GM12878 (cell line): Measurements from ENCODE around the gene SLC25A42. TPM values are rescaled to one million over a fixed set of nuclear protein-coding genes. Genes with fewer than 3 reads are reported as not detected.

Experiments used
- ATAC-seq: fragments of 200-7000 bp; cut with Tn5 transposase; 3 replicates; pipeline ENCODE4 v1.9.1; 2020; ENCODE audit warnings: mild to moderate bottlenecking, moderate library complexity
- BruUV-seq: library from RNA; stranded (reverse); fragments of 400-500 nt; replicated peaks from 2 replicates; lab custom pipeline; 2021; lab: Mats Ljungman, UMichigan
- CTCF ChIA-PET: fragments of 300-600 bp; sonication (Branson Sonifier 250); formaldehyde crosslinking; extraction: SDS; loops from one replicate; lab custom pipeline; 2021; ENCODE audit warnings: inconsistent platforms; lab: Yijun Ruan, JAX
- POLR2A ChIA-PET: fragments of 350-600 bp; formaldehyde crosslinking; extraction: SDS; loops from one replicate; lab custom pipeline; 2021; ENCODE audit warnings: inconsistent platforms; lab: Charles Lee
- RAD21 ChIA-PET: fragments of 300-600 bp; sonication (Branson Sonifier 250); formaldehyde crosslinking; loops from one replicate; lab custom pipeline; 2023; ENCODE audit warnings: antibody characterized with exemption; ENCODE audit not compliant: unreplicated experiment; lab: Charles Lee
- SMC1A ChIA-PET: fragments of 300-600 bp; sonication (Branson Sonifier 250); formaldehyde crosslinking; loops from one replicate; lab custom pipeline; 2023; ENCODE audit not compliant: unreplicated experiment, uncharacterized antibody; lab: Charles Lee
- DNase-seq: peaks from one replicate; pipeline ENCODE4 v3.0.0-alpha.2; 2011; ENCODE audit warnings: low read depth, low spot score
- FAIRE-seq: peaks from 3 replicates; lab custom pipeline; 2011; peaks lifted over from hg19 to GRCh38; lab: Jason Lieb, UNC
- H2AFZ ChIP-seq: 2 replicates; pipeline ENCODE4 v1.6.0; 2011; ENCODE audit warnings: low read depth, low read length, control low read depth; ENCODE audit not compliant: control insufficient read depth
- H3K27ac ChIP-seq: 2 replicates; pipeline ENCODE4 v1.5.1; 2011; ENCODE audit warnings: control low read depth; ENCODE audit not compliant: control insufficient read depth, insufficient read depth
- H3K27me3 ChIP-seq, 2 experiments: replicated peaks in 1 of 2; 2 replicates each; pipeline versions ENCODE4 v1.6.0 to v1.6.1; 2011; ENCODE audit warnings: low read length in 1 of 2; ENCODE audit not compliant: control insufficient read depth in 2 of 2, insufficient read depth in 2 of 2
- H3K36me3 ChIP-seq, 2 experiments: 2 replicates each; pipeline ENCODE4 v1.5.1; 2011; ENCODE audit warnings: low read length in 1 of 2; ENCODE audit not compliant: control insufficient read depth in 2 of 2, insufficient read depth in 2 of 2
- H3K4me1 ChIP-seq: 2 replicates; pipeline ENCODE4 v1.6.1; 2011; ENCODE audit warnings: mild to moderate bottlenecking, low read length, moderate library complexity, mixed read lengths; ENCODE audit not compliant: control insufficient read depth, insufficient read depth
- H3K4me2 ChIP-seq: 2 replicates; pipeline ENCODE4 v1.6.0; 2011; ENCODE audit warnings: control low read depth; ENCODE audit not compliant: control insufficient read depth, insufficient read depth
- H3K4me3 ChIP-seq: fragments of 200-600 bp; sonication (generic); 2 replicates; pipeline ENCODE4 v1.5.1; 2016
- H3K79me2 ChIP-seq: 2 replicates; pipeline ENCODE4 v1.6.0; 2011; ENCODE audit warnings: low read length; ENCODE audit not compliant: control insufficient read depth, insufficient read depth
- H3K9ac ChIP-seq: 2 replicates; pipeline ENCODE4 v1.8.0; 2011; ENCODE audit warnings: low read length, control low read depth, mixed read lengths; ENCODE audit not compliant: control insufficient read depth, insufficient read depth
- H3K9me3 ChIP-seq: replicated peaks from 3 replicates; pipeline ENCODE4 v1.5.1; 2011; ENCODE audit warnings: mild to moderate bottlenecking, low read length; ENCODE audit not compliant: control insufficient read depth, insufficient read depth
- H4K20me1 ChIP-seq: 2 replicates; pipeline ENCODE4 v1.6.0; 2011; ENCODE audit not compliant: control insufficient read depth, insufficient read depth
- BCL3 ChIP-seq: IDR thresholded peaks from 2 replicates; pipeline ENCODE4 v1.6.1; 2011; ENCODE audit warnings: borderline replicate concordance, low read depth, mild to moderate bottlenecking, moderate library complexity, low read length; ENCODE audit not compliant: insufficient read depth, poor library complexity, severe bottlenecking
- CBFB ChIP-seq: IDR thresholded peaks from 2 replicates; pipeline ENCODE4 v1.6.1; 2016; ENCODE audit warnings: antibody characterized with exemption, low read depth
- CHD2 ChIP-seq: IDR thresholded peaks from 2 replicates; pipeline ENCODE4 v1.6.1; 2011; ENCODE audit warnings: low read depth, low read length, improper control_type of control experiment, borderline replicate concordance
- CTCF ChIP-seq, 3 experiments: IDR thresholded peaks in 2 of 3; conservative IDR thresholded peaks in 1 of 3; 2 replicates each; pipeline ENCODE4 v1.5.1; 2011; ENCODE audit warnings: low read depth in 3 of 3, low read length in 3 of 3, mild to moderate bottlenecking in 3 of 3, control low read depth in 2 of 3, moderate library complexity in 2 of 3, inconsistent platforms in 1 of 3, mixed read lengths in 1 of 3; ENCODE audit not compliant: control insufficient read depth in 2 of 3, insufficient read depth in 1 of 3; ENCODE audit errors: extremely low read depth in 1 of 3
- HDAC2 ChIP-seq: fragments of 200-600 bp; sonication (generic); IDR thresholded peaks from 2 replicates; pipeline ENCODE4 v1.6.1; 2017
- MXI1 ChIP-seq: fragments of 150-350 bp; IDR thresholded peaks from 2 replicates; pipeline ENCODE4 v1.6.1; 2011; ENCODE audit warnings: low read depth, mild to moderate bottlenecking, inconsistent platforms, low read length, improper control_type of control experiment
- NR2C2 ChIP-seq: IDR thresholded peaks from 2 replicates; pipeline ENCODE4 v1.6.1; 2011; ENCODE audit warnings: borderline replicate concordance, low read depth; ENCODE audit not compliant: control insufficient read depth, insufficient read length
- PAX5 ChIP-seq: IDR thresholded peaks from 2 replicates; pipeline ENCODE4 v1.6.1; 2011; ENCODE audit warnings: low read depth, low read length, borderline replicate concordance
- POU2F2 ChIP-seq: IDR thresholded peaks from 3 replicates; pipeline ENCODE4 v1.6.1; 2011; ENCODE audit warnings: low read depth, mild to moderate bottlenecking, low read length, borderline replicate concordance
- SKIL ChIP-seq: fragments of 450-650 bp; IDR thresholded peaks from 2 replicates; pipeline ENCODE4 v1.6.1; 2017; ENCODE audit warnings: mild to moderate bottlenecking, low read depth, inconsistent platforms; ENCODE audit not compliant: poor library complexity, severe bottlenecking
- ZNF622 ChIP-seq: fragments of 450-650 bp; IDR thresholded peaks from 2 replicates; pipeline ENCODE4 v1.6.1; 2017; ENCODE audit warnings: mild to moderate bottlenecking, inconsistent platforms
- WGBS: methylation state at CpG from one replicate; pipeline ENCODE4 v1.1.6; 2016; ENCODE audit warnings: low lambda C conversion rate; ENCODE audit not compliant: insufficient replicate concordance, insufficient coverage; ENCODE audit errors: missing lambda C conversion rate; 5-methylcytosine and 5-hydroxymethylcytosine counted together
- in situ Hi-C: fragments of 300-500 bp; cut with MboI; formaldehyde crosslinking; loops from 9 replicates; pipeline ENCODE4 v1.14.3; 2018; ENCODE audit warnings: mixed read lengths
- intact Hi-C: fragments of 100-400 bp; cut with micrococcal nuclease; formaldehyde crosslinking; loops from one replicate; pipeline ENCODE4 v1.14.2; 2022; ENCODE audit not compliant: unreplicated experiment
- polyA plus RNA-seq, 11 experiments: library from polyadenylated mRNA; depleted of rRNA in 4 of 11; unstranded in 6 of 11; stranded (reverse) in 5 of 11; fragments of >200 nt; fragmentation: Nextera tagmentation in 4 of 11; fragmentation: Illumina TruSeq in 1 of 11; extraction: Ambion mirVana in 4 of 11; extraction: Trizol in 1 of 11; gene quantifications; 1 replicate in 1 of 11; 2 replicates in 10 of 11; pipeline versions ENCODE4 v1.2.1 to v1.2.3, GENCODE V29; 2011 to 2016; ENCODE audit warnings: inconsistent platforms in 2 of 11, missing spikeins in 2 of 11, low read depth in 1 of 11
- total RNA-seq, 4 experiments: library from RNA; depleted of rRNA in 3 of 4; stranded (reverse); fragments of >200 nt in 3 of 4; fragmentation: Illumina TruSeq in 1 of 4; extraction: Trizol in 1 of 4; gene quantifications; 2 replicates each; pipeline versions ENCODE4 v1.2.1 to v1.2.3, GENCODE V29; 2013 to 2021

Gene SLC25A42
- total and polyA plus RNA-seq, 10 of the 15 experiments (the other 5 are each of a cell fraction or from before 2014, with no cell fraction given), result 0.24 to 19.2 (median 9.6) TPM

- TF ChIP-seq PAX5, result no peak
- no peak for TF ChIP-seq CTCF (IDR thresholded peaks at IDR 0.05 in 2 of 3, conservative IDR thresholded peaks at IDR 0.05 in 1 of 3; ENCODE audit: control insufficient read depth in 2 of 3, extremely low read depth in 1 of 3, insufficient read depth in 1 of 3, low read depth in 3 of 3, low read length in 3 of 3)
- no peak for TF ChIP-seq POU2F2
- TF ChIP-seq MXI1, result no peak
- no peak for TF ChIP-seq CBFB
- TF ChIP-seq NR2C2, result no peak
- TF ChIP-seq SKIL, result no peak
- TF ChIP-seq ZNF622, result no peak
- TF ChIP-seq CHD2, result no peak
Measured at GRCh38 chr19:19077103-19077502, 13.3 kb downstream of the SLC25A42 start (continued).

GRCh38 chr19:19078801-19079200 is 15.0 kb downstream of the SLC25A42 start:
- Histone ChIP-seq H3K4me1 (no peaks in the 10 kb centered on the region), H3K36me3 (no peaks in the 10 kb centered on the region; a peak in 2 of 4 replicates), H4K20me1 (0 out of 2 replicates have a peak, but pooled peaks cover 3% of the 10 kb centered on the region), H3K4me3 (no peak overlapping the region), H3K27me3 (no peaks in the 10 kb centered on the region), H3K79me2 (no peaks in the 10 kb centered on the region), H3K27ac (no peak overlapping the region), H3K9ac (no peak overlapping the region), H3K9me3 (no peaks in the 10 kb centered on the region), H3K4me2 (no peak overlapping the region), H2AFZ (no peak overlapping the region)
- CTCF ChIA-PET, result interaction anchor here (1.4 kb wide), 1 partner anchor 11 kb away, joined by 3 read pairs; no protein-coding TSS in a partner anchor
- no TSS peak for BruUV-seq
- DNase-seq (no peak), ATAC-seq (no peak), FAIRE-seq (no peak)
- intact Hi-C loops (no loop called here), in situ Hi-C loops (no loop called here)
- WGBS, result 95% methylated on average over 6 of the region's 6 CpGs
- SMC1A ChIA-PET, result no interaction called here
- peak; percentile 30 for TF ChIP-seq BCL3
- TF ChIP-seq HDAC2, result no peak
- POLR2A ChIA-PET, result no interaction called here
- RAD21 ChIA-PET, result no interaction called here
